Astrocyte of the cerebellum (primary cell): Measurements from ENCODE around the gene FOXC2.

Experiments used
- DNase-seq: peaks from one replicate; pipeline ENCODE4 v3.0.0-alpha.2; 2011; ENCODE audit warnings: low read depth
- H3K4me3 ChIP-seq: 2 replicates; pipeline ENCODE4 v1.5.1; 2011; ENCODE audit warnings: mild to moderate bottlenecking, low read depth, low read length, moderate library complexity
- CTCF ChIP-seq: IDR thresholded peaks from 2 replicates; pipeline ENCODE4 v1.5.1; 2012; ENCODE audit warnings: low read length, low read depth, moderate library complexity, mild to moderate bottlenecking; ENCODE audit errors: missing control alignments
- in situ Hi-C: cut with HindIII; loops from 2 replicates; pipeline ENCODE4 v1.10.0; 2017; ENCODE audit warnings: low sequenced_read_pairs

FOXC2 gene

GRCh38 chr16:86579268-86580062 lies 12.8 kb downstream of the FOXC2 start:
- in situ Hi-C loops = loop anchor here (5.0 kb wide), 1 partner anchor 238 kb away; no protein-coding TSS in a partner anchor
- DNase-seq = no peak
- peak overlapping the region; percentile 51 for H3K4me3 ChIP-seq
- peak; percentile 13 for TF ChIP-seq CTCF

DNA sequence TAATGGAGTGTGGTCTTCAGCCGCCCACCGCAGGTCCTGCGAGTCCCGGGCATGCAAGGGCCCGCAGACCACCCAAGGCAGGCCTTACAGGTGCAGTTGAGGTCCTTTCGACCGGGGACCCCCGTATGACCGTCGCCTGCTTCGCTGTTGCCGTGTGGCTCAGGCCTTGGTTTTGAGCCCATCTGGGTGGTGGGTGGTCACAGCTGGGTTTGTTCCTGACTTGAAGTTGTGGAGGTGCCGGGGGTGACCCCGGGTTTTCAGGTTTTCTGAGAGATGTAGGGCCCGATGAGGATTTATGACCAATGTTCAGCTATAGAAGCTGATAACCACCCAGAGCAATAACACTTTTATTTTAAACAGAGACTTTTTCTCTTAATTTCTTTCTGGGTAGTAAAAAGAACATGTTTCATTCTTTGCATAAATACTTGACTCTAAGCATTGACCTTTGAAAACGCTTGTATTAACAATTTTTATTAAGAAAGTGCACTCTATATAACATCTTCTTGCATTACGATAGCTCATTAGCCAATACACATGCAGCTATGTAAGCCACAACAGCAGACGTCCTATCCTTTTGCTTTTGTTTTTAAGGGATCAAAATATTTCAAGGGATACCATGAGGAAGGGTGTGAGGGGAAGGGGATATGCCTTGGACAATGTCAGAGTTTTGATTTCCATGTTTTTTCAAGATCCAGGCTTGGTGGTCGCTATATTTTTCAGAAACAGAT lies 13.6 kb downstream of the FOXC2 start:
- in situ Hi-C loops = loop anchor here (5.0 kb wide), 1 partner anchor 237 kb away; no protein-coding TSS in a partner anchor
- TF ChIP-seq CTCF = no peak
- peak overlapping the region; percentile 51 for H3K4me3 ChIP-seq
- no peak for DNase-seq

GRCh38 chr16:86580791-86581170 lies 14.2 kb downstream of the FOXC2 start:
- in situ Hi-C loops = loop anchor here (5.0 kb wide), 1 partner anchor 237 kb away; no protein-coding TSS in a partner anchor
- DNase-seq = no peak
- TF ChIP-seq CTCF = no peak
- H3K4me3 ChIP-seq = peak overlapping the region; percentile 51

- DNase-seq = no peak
- in situ Hi-C loops = loop anchor here (5.0 kb wide), 1 partner anchor 236 kb away; no protein-coding TSS in a partner anchor
- no peak overlapping the region for H3K4me3 ChIP-seq
- no peak for TF ChIP-seq CTCF
Observed at GRCh38 chr16:86581458-86581857, 14.8 kb downstream of the FOXC2 start.

DNA sequence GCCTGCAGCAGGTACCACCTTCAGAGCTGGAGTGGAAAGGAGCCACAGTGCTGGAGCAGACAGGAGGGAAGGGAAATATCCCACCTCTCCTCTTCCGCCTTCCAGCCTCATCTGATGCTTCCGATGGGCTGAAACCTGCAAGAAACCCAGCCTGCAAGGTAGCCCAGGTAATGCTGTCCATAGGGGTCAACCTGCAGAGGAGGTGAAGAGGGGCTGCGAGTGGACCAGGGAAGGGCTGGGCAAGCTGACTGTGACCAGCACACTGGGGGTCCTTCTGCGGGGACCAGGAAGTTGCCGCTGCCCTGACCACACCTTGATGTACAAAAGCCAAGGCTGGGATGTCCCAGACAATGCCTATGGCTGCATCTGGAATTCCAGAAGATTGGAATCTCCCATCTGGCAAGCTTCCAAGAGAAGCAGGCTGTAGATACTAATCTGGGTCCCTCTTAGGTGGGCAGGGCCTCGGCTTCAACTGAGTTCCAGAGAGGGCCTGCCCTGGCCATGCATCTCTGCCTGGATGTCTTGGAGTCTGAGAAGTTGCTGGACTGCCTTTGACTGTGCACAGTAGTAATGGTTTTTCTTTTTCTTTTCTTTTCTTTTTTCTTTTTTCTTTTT lies 17.5 kb downstream of the FOXC2 start:
- DNase-seq = no peak
- in situ Hi-C loops = loop anchor here (5.0 kb wide), 1 partner anchor 233 kb away; no protein-coding TSS in a partner anchor
- no peak overlapping the region for H3K4me3 ChIP-seq
- no peak for TF ChIP-seq CTCF
